Stimulated activated CD4-positive, alpha-beta T cell treated with anti-CD3 and anti-CD28 coated beads, Interleukin-12 subunit alpha, Interleukin-12 subunit beta, amount 100 ng/mL, for 48 hours (primary cell): ENCODE results near the gene A2ML1.
"Not testable (repeated sequence)": the region's sequence is repeated elsewhere in the genome, so short reads cannot be mapped to it uniquely, and the experiment has no call there.

Experiments
- DNase-seq, 3 donors: peaks; one replicate each; pipeline ENCODE4 v3.0.0-alpha.2; 2020; ENCODE audit warnings: low read depth in 2 of 3, low spot score in 1 of 3

Gene A2ML1

DNA sequence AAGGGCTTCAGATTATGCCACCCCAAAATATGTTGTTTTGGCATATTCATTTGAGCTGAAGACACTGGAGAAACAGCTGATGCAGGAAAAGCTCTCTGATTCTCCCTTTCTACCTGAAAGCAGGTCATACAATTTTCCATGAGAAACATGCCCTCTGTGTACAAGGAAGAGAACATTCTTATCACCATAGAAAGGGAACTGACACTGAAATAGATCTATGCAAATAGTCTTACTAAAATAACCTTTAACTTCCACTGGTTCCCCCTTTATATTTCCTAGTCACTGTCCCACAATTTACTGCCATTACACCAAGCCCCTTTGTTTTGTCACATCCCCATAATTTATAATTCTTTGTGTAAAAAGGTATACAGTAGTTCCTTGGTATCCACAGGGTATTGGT, 82.2 kb downstream of the A2ML1 start:
- DNase-seq = no peak

DNA sequence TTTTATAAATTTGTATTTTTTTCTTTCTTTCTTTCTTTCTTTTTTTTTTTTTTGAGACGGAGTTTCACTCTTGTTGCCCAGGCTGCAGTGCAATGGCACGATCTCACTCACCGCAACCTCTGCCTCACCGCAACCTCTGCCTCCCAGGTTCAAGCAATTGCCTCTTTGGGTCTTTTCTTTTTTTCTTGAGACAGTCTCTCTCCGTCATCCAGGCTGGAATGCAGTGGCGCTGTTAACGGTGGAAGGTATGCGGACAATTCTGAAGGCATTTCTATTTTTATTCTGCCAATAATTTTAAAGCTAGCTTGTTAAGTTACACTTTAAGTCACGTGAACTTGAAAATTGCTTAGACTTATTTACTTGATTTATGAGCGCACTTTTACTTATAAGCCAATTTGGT, 83.1 kb downstream of the A2ML1 start:
- DNase-seq = no peak

- no peak for DNase-seq
Observed at GRCh38 chr12:8906266-8907180, 84.1 kb downstream of the A2ML1 start.

DNA sequence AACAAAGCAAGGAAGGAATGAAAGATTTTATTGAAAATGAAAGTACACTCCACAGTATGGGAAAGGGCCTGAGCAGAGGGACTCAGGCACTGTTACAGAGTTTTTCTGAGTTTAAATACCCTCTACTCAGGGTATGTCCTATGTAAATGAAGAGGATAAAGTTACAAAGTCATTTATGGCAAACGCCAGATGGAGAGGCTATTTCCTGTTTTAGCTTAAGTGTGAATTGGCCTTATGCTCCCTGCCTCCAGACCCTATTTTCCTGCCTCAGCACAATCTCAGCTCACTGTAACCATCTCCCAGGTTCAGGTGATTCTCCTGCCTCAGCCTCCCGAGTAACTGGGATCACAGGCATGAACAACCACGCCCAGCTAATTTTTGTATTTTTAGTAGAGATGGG, 85.1 kb downstream of the A2ML1 start:
- no peak for DNase-seq

- no peak for DNase-seq
Observed at GRCh38 chr12:8909752-8910151, 87.3 kb downstream of the A2ML1 start.

DNA sequence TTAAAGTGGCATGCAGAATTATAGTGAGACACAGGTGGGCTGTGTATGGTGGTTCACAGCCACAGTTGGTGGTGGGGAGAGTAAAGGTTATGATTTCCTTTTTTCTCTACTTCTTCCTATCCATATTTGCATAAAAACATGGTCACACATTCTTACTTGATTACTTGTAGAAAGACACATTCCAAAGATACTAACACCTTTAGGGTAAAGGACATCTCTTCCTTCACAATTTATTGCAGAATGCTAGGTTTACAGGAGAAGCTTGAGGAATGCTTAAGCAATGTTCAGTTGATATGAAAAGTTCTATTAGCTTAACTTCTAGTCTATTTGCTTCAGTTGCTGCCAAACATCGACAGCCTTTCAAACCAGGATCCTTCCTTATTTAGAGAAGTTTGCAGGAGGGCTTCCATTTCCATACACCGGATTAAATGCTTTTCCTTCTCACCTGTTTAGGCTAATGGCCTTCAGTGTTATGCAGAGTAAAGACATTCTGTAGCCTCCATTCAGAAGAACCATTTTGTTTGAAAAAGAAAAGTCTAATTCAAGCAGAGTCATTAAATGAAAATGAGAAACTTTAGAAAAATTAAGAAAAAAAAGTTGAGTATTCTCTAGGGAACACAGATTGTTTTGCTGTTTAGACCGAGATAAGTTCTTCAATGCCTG, 89.3 kb downstream of the A2ML1 start:
- no peak for DNase-seq

DNA sequence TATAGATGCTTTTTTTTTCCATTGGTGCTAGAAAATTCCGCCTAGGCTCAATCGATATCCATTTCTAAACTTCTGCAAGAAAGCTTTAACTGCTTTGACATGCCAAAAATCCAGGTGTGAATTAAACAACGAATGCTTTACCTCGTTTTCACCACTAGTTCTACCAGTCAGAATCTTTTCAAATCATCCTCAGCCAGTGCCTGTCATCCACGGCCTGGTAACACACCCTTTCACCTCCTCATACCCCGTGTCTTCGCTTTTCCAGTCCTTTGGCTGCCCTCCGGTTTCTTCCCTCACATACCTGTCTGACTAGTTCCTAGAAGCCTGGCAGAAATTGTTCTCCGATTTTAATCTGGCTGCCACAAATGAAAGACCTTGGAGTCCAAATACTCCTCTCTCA, 90.5 kb downstream of the A2ML1 start:
- DNase-seq = no peak

GRCh38 chr12:8913702-8914032, 91.2 kb downstream of the A2ML1 start:
- no peak for DNase-seq

DNA sequence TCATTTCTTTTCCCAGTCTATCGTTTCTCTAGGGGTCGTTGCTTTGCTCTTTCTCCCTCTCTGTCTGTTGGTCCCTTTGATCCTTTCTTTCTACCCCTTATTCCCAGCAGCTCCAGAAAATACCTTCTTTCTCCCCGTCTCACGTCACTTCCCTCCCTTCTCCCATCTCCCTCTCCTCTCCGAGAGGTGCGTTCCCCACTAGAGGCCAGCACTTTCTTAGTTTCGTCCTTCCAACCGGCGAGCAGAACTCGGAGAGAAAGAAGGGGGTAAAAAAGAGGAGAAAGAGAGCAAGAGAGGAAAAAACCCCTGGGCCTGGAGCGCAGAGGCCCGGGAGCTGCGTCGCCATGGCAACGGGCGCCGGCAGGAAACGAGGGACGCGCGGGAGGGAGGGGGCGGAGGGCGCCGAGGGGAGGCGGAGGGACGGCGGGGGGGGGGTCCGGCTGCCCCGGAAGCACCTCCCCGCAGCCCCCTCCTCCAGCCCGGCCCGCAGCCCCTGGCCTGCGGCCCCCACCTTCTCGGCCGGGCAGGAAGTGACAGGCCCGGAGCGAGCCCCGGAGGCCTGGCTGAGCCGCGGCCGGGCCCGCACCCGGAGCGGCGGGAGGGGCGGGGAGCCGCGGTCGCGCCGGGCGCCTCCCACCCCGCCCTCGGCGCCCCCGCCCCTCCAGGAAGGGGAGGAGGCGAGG, 91.8 kb downstream of the A2ML1 start, which contains the start of gene PHC1:
TSS of gene PHC1 (plus strand) at position 477 of the 683 bp plus-strand sequence. CDS start 3,169 bp downstream, outside the sequence.
- peak; percentile 34 to 70 (median 35) for DNase-seq

DNA sequence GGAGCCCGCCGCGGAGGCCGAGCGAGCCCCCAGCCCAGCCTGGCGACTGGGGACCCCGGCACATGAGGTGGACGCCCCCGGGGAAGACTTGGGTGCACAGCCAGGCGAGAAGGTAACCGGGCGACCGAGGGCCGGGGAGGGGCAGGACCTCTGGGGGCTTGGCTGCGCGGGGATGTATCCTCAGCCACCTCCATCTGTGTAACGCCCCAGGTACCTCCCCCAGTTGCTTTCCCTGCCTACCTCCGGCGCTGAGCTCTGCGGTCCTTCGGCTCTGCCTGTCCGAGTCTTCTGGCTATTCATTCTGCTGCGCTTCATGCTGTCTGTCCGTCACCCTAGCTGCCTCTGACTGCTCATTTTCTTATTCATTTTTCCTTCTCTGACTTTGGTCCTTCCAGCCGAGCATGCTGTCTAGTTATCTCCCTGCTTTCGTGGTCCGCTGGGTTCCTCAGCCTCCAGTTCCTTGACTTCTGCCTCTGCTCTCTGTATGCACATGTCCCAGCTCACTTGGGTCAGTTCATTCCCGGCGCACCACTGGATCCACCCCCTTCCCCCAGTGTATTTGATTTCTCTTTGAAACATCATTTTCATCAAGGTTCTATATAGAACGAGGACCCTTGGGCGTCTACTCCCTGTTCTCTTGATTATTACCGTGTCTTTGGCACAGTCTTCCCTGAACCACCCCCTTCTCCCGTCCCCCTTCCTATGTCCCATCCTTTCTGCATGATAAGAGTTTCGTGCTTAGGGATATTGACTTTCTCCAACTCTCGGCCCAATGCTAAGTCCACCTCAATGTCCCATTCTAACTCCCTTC, 92.5 kb downstream of the A2ML1 start:
- peak in 2 of 3 donors; percentile 27 to 39 for DNase-seq

DNA sequence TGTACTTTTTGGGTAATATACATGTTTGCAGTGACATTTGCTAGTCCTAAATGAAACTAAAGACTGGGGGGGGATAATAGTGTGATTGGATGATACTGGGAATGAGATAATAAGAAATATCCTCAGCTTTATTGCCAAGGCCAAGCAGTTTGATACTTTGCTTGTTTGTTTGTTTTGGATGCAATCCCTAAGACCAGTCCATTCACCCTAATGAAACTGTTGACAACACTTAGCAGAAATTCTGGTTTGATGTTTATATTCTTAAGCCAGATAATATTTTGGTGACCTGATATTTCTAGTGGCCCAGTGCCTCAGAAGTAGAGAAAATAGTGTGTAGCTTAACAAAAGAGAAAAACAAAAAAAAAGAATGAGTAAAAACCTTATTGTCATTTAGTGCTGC, 93.7 kb downstream of the A2ML1 start:
- no peak for DNase-seq

DNA sequence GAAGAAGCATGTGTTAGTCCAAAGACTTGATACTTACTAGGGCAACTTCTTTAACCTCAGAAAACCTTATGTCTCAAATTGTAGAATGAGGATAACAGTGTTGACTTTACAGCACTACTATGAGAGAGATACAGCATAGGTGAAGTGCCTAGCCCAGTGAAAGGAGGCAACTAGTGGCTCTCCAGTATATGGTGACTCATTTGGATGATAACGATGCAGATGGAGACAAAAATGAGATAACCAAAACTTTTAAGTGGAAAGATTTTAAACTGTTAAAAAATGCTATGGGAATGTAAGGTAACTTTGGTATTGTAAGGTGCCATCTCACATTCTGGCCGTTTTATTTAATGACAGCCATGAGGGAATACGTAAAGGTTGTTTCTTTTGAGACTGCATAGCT, 94.6 kb downstream of the A2ML1 start:
- no peak for DNase-seq

- no peak for DNase-seq
Observed at GRCh38 chr12:8917751-8918150, 95.3 kb downstream of the A2ML1 start.

GRCh38 chr12:8919643-8920042, 97.2 kb downstream of the A2ML1 start:
- not testable (repeated sequence) for DNase-seq

GRCh38 chr12:8922544-8922943, 100.1 kb downstream of the A2ML1 start:
- no peak for DNase-seq
